Liver (tissue), 9 donors: Measurements from ENCODE around the gene BID. TPM values are rescaled to one million over a fixed set of nuclear protein-coding genes. Genes with fewer than 3 reads are reported as not detected.

Experiments
- DNase-seq: peaks from one replicate; pipeline ENCODE4 v3.0.0-alpha.2; 2017; ENCODE audit warnings: low spot score
- H3K27ac ChIP-seq, 2 donors: one replicate each; pipeline ENCODE4 v1.7.0; 2013; ENCODE audit warnings: inconsistent platforms in 2 of 2, low read length in 2 of 2, control low read depth in 1 of 2, low read depth in 1 of 2, mild to moderate bottlenecking in 1 of 2
- H3K27me3 ChIP-seq, 4 donors: one replicate each; pipeline versions ENCODE4 v1.6.1 to v1.7.0; 2013; ENCODE audit warnings: low read length in 3 of 4, inconsistent platforms in 1 of 4, mild to moderate bottlenecking in 1 of 4, moderate library complexity in 1 of 4; ENCODE audit not compliant: control insufficient read depth in 4 of 4, insufficient read depth in 4 of 4
- H3K36me3 ChIP-seq, 4 donors: one replicate each; pipeline versions ENCODE4 v1.6.1 to v1.7.0; 2013; ENCODE audit warnings: low read length in 3 of 4, mild to moderate bottlenecking in 3 of 4, low read depth in 1 of 4, moderate library complexity in 1 of 4; ENCODE audit not compliant: control insufficient read depth in 4 of 4, insufficient read depth in 3 of 4
- H3K4me1 ChIP-seq, 4 donors: one replicate each; pipeline versions ENCODE4 v1.6.1 to v1.7.0; 2013; ENCODE audit warnings: low read length in 3 of 4, mild to moderate bottlenecking in 3 of 4, moderate library complexity in 1 of 4; ENCODE audit not compliant: control insufficient read depth in 4 of 4, insufficient read depth in 4 of 4
- H3K4me3 ChIP-seq, 3 donors: one replicate each; pipeline versions ENCODE4 v1.6.1 to v1.7.0; 2013; ENCODE audit warnings: low read length in 3 of 3, control low read depth in 1 of 3, low read depth in 1 of 3, mild to moderate bottlenecking in 1 of 3
- H3K9ac ChIP-seq, 2 donors: one replicate each; pipeline ENCODE4 v1.7.0; 2013; ENCODE audit warnings: low read length in 2 of 2, mild to moderate bottlenecking in 2 of 2, moderate library complexity in 2 of 2, control low read depth in 1 of 2, low read depth in 1 of 2
- H3K9me3 ChIP-seq, 4 donors: one replicate each; pipeline versions ENCODE4 v1.6.1 to v1.7.0; 2013; ENCODE audit warnings: low read length in 3 of 4; ENCODE audit not compliant: control insufficient read depth in 4 of 4
- ATF3 ChIP-seq: IDR thresholded peaks from 2 replicates; pipeline ENCODE4 v1.6.1; 2016; ENCODE audit warnings: antibody characterized with exemption
- CTCF ChIP-seq: fragments of 150-350 bp; IDR thresholded peaks from 2 replicates; pipeline ENCODE4 v1.5.1; 2017; ENCODE audit warnings: improper control_type of control experiment, low read depth, low read length; ENCODE audit not compliant: missing input control
- FOXA2 ChIP-seq: IDR thresholded peaks from 2 replicates; pipeline ENCODE4 v1.6.1; 2016; ENCODE audit warnings: antibody characterized with exemption
- HNF4A ChIP-seq, 2 donors: conservative IDR thresholded peaks; 2 replicates each; pipeline ENCODE4 v1.6.1; 2016; ENCODE audit warnings: antibody characterized with exemption in 2 of 2, mild to moderate bottlenecking in 2 of 2
- JUND ChIP-seq, 2 donors: IDR thresholded peaks; 2 replicates each; pipeline ENCODE4 v1.6.1; 2016; ENCODE audit warnings: antibody characterized with exemption in 2 of 2
- NR2F2 ChIP-seq: IDR thresholded peaks from 2 replicates; pipeline ENCODE4 v1.6.1; 2016; ENCODE audit warnings: antibody characterized with exemption
- RAD21 ChIP-seq, 2 donors: IDR thresholded peaks; 2 replicates each; pipeline ENCODE4 v1.6.1; 2016; ENCODE audit warnings: antibody characterized with exemption in 2 of 2, mild to moderate bottlenecking in 2 of 2
- REST ChIP-seq: IDR thresholded peaks from 2 replicates; pipeline ENCODE4 v1.6.1; 2016; ENCODE audit warnings: antibody characterized with exemption, mild to moderate bottlenecking
- TAF1 ChIP-seq: conservative IDR thresholded peaks from 2 replicates; pipeline ENCODE4 v1.6.1; 2016; ENCODE audit warnings: antibody characterized with exemption, mild to moderate bottlenecking
- YY1 ChIP-seq: IDR thresholded peaks from 2 replicates; pipeline ENCODE4 v1.6.1; 2016; ENCODE audit warnings: antibody characterized with exemption, mild to moderate bottlenecking
- WGBS: extraction: QIAGEN DNeasy Blood & Tissue Kit; methylation state at CpG from one replicate; pipeline ENCODE4 v1.1.7; 2013; 5-methylcytosine and 5-hydroxymethylcytosine counted together
- polyA plus RNA-seq, 2 donors: library from polyadenylated mRNA; stranded (reverse) in 1 of 2; unstranded in 1 of 2; fragments of 200-250 nt in 1 of 2; fragments of >200 nt in 1 of 2; fragmentation: Nextera tagmentation in 1 of 2; extraction: Ambion mirVana in 1 of 2; gene quantifications; one replicate each; pipeline versions ENCODE4 v1.2.1 to v1.2.3, GENCODE V29; 2013 to 2015
- total RNA-seq, 2 donors: library from RNA; depleted of rRNA; stranded (reverse); fragments of >200 nt; gene quantifications; one replicate each; pipeline ENCODE4 v1.2.3, GENCODE V29; 2014
- donor health status: healthy.
- donor health status: healthy.
- donor health status: healthy.
- donor health status: healthy.
- donor health status: healthy.

Gene BID
- total and polyA plus RNA-seq, 4 donors: 28.7 to 66.9 (median 52.6) TPM

DNA sequence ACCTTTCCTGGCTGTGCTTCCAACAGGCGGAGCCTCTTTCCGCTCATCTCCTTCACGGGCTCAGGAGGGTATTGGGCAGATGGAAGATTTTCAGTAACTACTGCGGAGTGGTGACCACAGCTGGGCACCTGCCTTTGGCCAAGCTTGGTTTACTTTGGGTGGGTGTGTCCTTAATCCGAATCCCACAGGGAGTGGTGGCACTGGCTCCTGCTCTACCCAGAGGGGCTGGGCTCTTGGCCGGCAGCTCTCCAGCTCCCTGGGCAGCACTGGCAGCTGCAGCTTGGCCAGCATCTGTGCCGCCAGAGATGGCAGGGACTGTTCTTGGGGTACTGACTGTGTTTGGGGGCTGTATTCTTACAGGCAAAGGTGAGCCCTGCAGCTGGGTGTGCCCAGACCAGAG, 29.8 kb downstream of the BID start:
- no peak overlapping the region for H3K27ac ChIP-seq
- no peaks in the 10 kb centered on the region for H3K9me3 ChIP-seq
- TF ChIP-seq YY1 (no peak), REST (no peak), FOXA2 (no peak), ATF3 (no peak), HNF4A (conservative IDR thresholded peaks at IDR 0.05) (no peak)
- DNase-seq: no peak
- peaks cover 0 to 12% (median 3%) of the 10 kb centered on the region in 4 donors for H3K4me1 ChIP-seq
- WGBS: 78% methylated on average over 7 of the region's 7 CpGs
- no peak overlapping the region for H3K9ac ChIP-seq
- H3K36me3 ChIP-seq: peaks cover 0 to 2% (median 0%) of the 10 kb centered on the region in 4 donors
- no peaks in the 10 kb centered on the region for H3K27me3 ChIP-seq
- H3K4me3 ChIP-seq: no peak overlapping the region

- Histone ChIP-seq H3K4me1 (peaks cover 0 to 12% (median 3%) of the 10 kb centered on the region in 4 donors), H3K27me3 (no peaks in the 10 kb centered on the region), H3K9ac (no peak overlapping the region), H3K36me3 (peaks cover 0 to 5% (median 1%) of the 10 kb centered on the region in 4 donors), H3K27ac (no peak overlapping the region), H3K4me3 (no peak overlapping the region), H3K9me3 (no peaks in the 10 kb centered on the region)
- TF ChIP-seq HNF4A (conservative IDR thresholded peaks at IDR 0.05) (no peak), NR2F2 (peak; percentile 61), RAD21 (IDR thresholded peaks at IDR 0.05) (peak in 1 of 2 donors; percentile 3), FOXA2 (no peak), TAF1 (no peak)
- no peak for DNase-seq
- WGBS: 82% methylated on average over 25 of the region's 25 CpGs
Measured at GRCh38 chr22:17743661-17744411, 30.4 kb downstream of the BID start.

GRCh38 chr22:17742527-17742902, 31.8 kb downstream of the BID start:
- DNase-seq: peak; percentile 81
- Histone ChIP-seq H3K36me3 (peaks cover 0 to 17% (median 9%) of the 10 kb centered on the region in 4 donors), H3K9ac (no peak overlapping the region), H3K27me3 (no peaks in the 10 kb centered on the region), H3K27ac (no peak overlapping the region), H3K4me1 (peaks cover 0 to 12% (median 3%) of the 10 kb centered on the region in 4 donors), H3K4me3 (no peak overlapping the region), H3K9me3 (no peaks in the 10 kb centered on the region)
- peak; percentile 87 to 89 for TF ChIP-seq RAD21 (IDR thresholded peaks at IDR 0.05)
- TF ChIP-seq NR2F2: no peak
- TF ChIP-seq HNF4A (conservative IDR thresholded peaks at IDR 0.05): peak; percentile 23 to 37
- TF ChIP-seq FOXA2: no peak
- peak; percentile 84 for TF ChIP-seq CTCF
- no peak for TF ChIP-seq JUND (IDR thresholded peaks at IDR 0.05)
- WGBS: 38% methylated on average over 9 of the region's 9 CpGs
